Ishikawa (cell line): ENCODE measurements around the gene COL4A2.

Experiments used
- CEBPB ChIP-seq: IDR thresholded peaks from 2 replicates; pipeline ENCODE4 v1.6.1; 2012
- CREB1 ChIP-seq: IDR thresholded peaks from 2 replicates; pipeline ENCODE4 v1.6.1; 2012; ENCODE audit warnings: low read depth
- EGR1 ChIP-seq: IDR thresholded peaks from 2 replicates; pipeline ENCODE4 v1.6.1; 2012
- EP300 ChIP-seq: IDR thresholded peaks from 2 replicates; pipeline ENCODE4 v1.6.1; 2012; ENCODE audit warnings: borderline replicate concordance
- FOXM1 ChIP-seq: IDR thresholded peaks from 2 replicates; pipeline ENCODE4 v1.6.1; 2012; ENCODE audit warnings: low read depth, borderline replicate concordance
- NFIC ChIP-seq: IDR thresholded peaks from 2 replicates; pipeline ENCODE4 v1.6.1; 2012
- RAD21 ChIP-seq: IDR thresholded peaks from 2 replicates; pipeline ENCODE4 v1.6.1; 2012; ENCODE audit warnings: low read depth
- TAF1 ChIP-seq: IDR thresholded peaks from 2 replicates; pipeline ENCODE4 v1.6.1; 2012; ENCODE audit warnings: low read depth, mild to moderate bottlenecking
- TCF12 ChIP-seq: IDR thresholded peaks from 2 replicates; pipeline ENCODE4 v1.6.1; 2012; ENCODE audit warnings: low read depth
- TEAD4 ChIP-seq: IDR thresholded peaks from 2 replicates; pipeline ENCODE4 v1.6.1; 2012
- YY1 ChIP-seq: IDR thresholded peaks from 2 replicates; pipeline ENCODE4 v1.6.1; 2012; ENCODE audit warnings: low read depth
- ZBTB7A ChIP-seq: IDR thresholded peaks from 2 replicates; pipeline ENCODE4 v1.6.1; 2012; ENCODE audit warnings: low read depth
- TF ChIP-seq, protein P1 (sequence below): IDR thresholded peaks from 2 replicates; pipeline ENCODE4 v1.6.1; 2012
- TF ChIP-seq, protein P2 (sequence below): IDR thresholded peaks from 2 replicates; pipeline ENCODE4 v1.6.1; 2012
- TF ChIP-seq, protein P3 (sequence below): IDR thresholded peaks from 2 replicates; pipeline ENCODE4 v1.6.1; 2012; ENCODE audit warnings: low read depth, mild to moderate bottlenecking

The COL4A2 gene

DNA sequence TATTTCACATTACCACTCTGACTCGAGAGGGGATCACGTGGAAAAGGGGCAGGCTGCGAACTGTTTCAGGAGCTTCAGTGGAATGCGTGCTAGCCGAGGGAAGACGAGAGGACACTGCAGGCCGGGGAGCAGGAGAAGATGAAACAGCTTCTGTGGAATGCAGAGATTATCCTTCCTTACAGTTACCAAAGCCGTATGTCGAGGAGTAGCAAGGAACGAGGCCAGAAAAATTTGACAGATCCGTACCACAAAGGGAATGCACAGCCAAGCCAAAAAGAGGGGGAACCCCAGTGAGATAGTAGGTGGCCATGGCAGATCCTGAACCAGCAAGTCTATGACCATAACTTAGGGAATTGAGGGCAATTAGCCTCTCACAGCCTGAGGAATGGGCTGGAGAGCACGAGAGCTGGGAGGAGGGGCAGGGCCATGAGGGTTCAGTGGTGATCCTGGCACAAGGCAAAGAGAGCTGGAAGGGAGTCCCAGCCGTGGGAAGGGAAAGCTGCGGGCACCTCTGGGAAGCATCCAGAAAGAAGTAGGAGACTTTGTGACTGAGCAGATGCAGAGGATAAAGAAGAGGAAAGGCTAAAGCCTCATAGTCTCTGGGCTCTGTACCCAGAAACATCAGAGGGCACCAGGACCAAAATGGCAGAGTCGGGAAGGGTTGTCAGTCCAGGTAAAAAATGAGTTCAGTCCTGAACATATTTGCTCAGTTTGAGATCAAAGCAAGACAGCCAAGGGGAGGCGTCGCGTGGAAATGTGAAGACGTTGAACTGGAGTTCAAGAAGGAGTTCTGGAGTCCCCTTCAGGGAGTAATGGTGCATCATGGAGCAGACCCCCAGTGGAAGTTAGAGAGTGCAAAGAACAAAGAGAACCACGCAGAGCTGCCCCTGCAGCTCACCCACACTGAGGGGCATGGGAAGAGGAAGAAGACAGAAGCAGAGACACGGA, 5.2 kb upstream of the COL4A2 start:
- no peak for TF ChIP-seq YY1
- no peak for TF ChIP-seq CEBPB
- TF ChIP-seq EGR1, result no peak

DNA sequence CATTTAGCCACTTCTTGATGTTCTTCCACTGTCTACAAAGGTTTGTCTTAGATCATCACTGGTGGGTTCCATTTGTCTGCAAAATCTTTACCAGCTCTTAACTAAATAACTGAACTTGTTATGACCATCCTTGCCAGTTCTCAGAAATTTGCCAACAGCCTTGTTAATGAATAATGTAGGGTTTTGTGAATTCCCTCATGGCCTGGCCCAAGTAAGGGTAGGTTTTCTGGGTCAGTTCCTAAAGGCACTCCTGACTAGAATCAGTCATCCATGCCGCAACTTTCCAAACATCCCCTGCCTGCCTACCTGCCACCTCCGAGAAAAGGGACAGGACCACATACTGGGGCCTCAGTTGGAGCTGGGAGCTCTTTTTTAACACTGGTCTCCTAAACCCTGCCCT, 4.1 kb upstream of the COL4A2 start:
- TF ChIP-seq CREB1 (no peak), RAD21 (no peak), TCF12 (no peak), TEAD4 (no peak), ZBTB7A (no peak), NFIC (no peak), YY1 (no peak)
- TF ChIP-seq, protein P1, sequence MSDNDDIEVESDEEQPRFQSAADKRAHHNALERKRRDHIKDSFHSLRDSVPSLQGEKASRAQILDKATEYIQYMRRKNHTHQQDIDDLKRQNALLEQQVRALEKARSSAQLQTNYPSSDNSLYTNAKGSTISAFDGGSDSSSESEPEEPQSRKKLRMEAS, result no peak
- TF ChIP-seq, protein P2, sequence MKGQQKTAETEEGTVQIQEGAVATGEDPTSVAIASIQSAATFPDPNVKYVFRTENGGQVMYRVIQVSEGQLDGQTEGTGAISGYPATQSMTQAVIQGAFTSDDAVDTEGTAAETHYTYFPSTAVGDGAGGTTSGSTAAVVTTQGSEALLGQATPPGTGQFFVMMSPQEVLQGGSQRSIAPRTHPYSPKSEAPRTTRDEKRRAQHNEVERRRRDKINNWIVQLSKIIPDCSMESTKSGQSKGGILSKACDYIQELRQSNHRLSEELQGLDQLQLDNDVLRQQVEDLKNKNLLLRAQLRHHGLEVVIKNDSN, result no peak

DNA sequence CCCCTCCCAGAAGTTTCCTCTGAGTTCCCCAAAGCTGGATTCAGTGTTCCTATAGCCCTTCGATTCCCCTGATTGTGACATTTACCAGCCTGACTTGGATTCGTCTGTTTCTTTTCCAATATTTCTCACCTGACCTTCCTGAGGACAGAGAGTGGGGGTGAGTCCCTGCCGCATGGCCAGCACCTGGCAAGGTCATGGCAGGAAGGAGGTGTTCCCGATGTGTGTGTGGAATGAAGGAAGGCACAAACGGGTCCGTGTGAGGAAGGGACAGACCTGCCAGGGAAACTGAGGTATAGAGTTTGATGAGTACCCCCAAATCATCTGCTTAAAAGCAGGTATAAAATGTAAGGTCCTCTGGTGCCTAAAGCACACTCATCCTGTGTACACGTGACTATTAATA, 3.4 kb upstream of the COL4A2 start:
- TF ChIP-seq, protein P1, result no peak

DNA sequence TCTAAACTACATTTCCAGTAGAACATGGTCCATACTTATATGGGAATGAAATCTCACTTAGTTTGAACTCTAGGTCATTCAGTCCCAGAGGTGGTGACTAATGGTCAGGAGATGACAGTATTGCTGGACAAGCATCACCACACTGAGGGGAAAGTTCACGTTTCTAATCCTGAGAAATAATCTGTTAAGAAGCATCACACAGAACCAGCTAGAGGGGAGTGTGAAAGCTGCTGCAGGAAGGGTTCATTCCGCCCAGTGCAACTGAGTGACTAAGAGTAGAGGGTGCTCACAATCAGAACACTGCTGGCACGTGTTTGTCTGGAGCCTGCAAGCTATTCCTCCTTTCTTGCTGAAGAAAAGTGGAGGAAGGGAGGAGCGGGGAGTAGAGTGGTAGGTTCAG, 2.8 kb upstream of the COL4A2 start:
- TF ChIP-seq ZBTB7A, result no peak
- TF ChIP-seq, protein P1, result no peak
- TF ChIP-seq EGR1, result no peak
- TF ChIP-seq, protein P3, sequence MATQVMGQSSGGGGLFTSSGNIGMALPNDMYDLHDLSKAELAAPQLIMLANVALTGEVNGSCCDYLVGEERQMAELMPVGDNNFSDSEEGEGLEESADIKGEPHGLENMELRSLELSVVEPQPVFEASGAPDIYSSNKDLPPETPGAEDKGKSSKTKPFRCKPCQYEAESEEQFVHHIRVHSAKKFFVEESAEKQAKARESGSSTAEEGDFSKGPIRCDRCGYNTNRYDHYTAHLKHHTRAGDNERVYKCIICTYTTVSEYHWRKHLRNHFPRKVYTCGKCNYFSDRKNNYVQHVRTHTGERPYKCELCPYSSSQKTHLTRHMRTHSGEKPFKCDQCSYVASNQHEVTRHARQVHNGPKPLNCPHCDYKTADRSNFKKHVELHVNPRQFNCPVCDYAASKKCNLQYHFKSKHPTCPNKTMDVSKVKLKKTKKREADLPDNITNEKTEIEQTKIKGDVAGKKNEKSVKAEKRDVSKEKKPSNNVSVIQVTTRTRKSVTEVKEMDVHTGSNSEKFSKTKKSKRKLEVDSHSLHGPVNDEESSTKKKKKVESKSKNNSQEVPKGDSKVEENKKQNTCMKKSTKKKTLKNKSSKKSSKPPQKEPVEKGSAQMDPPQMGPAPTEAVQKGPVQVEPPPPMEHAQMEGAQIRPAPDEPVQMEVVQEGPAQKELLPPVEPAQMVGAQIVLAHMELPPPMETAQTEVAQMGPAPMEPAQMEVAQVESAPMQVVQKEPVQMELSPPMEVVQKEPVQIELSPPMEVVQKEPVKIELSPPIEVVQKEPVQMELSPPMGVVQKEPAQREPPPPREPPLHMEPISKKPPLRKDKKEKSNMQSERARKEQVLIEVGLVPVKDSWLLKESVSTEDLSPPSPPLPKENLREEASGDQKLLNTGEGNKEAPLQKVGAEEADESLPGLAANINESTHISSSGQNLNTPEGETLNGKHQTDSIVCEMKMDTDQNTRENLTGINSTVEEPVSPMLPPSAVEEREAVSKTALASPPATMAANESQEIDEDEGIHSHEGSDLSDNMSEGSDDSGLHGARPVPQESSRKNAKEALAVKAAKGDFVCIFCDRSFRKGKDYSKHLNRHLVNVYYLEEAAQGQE, result no peak
- no peak for TF ChIP-seq YY1
- TF ChIP-seq NFIC, result no peak
- no peak for TF ChIP-seq TAF1
- no peak for TF ChIP-seq EP300
- no peak for TF ChIP-seq CEBPB
- TF ChIP-seq TCF12, result no peak
- TF ChIP-seq, protein P2, result no peak
- TF ChIP-seq CREB1, result no peak
- no peak for TF ChIP-seq RAD21
- no peak for TF ChIP-seq FOXM1

DNA sequence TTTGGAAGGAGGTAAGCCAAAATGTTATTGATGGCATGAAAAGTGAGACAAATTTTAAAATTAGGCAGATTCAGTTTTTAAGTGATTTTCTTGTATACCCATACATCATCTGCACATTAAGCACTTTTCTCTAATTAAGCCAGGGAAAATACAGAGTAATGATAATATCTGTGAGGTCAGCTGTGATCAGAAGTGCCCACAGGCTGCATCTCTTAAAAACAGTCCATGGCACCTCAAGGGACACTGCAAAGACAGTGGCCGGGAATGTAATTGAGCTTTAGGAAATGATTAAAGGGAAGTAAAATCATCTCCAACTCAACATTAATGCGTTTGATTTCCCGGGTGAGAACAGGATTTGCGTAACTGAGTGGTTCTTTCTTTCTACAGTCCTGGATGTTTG, 2.1 kb upstream of the COL4A2 start:
- TF ChIP-seq FOXM1, result no peak
- TF ChIP-seq, protein P2, result no peak
- no peak for TF ChIP-seq CEBPB
- TF ChIP-seq, protein P1, result no peak
- no peak for TF ChIP-seq EP300
- no peak for TF ChIP-seq TCF12

DNA sequence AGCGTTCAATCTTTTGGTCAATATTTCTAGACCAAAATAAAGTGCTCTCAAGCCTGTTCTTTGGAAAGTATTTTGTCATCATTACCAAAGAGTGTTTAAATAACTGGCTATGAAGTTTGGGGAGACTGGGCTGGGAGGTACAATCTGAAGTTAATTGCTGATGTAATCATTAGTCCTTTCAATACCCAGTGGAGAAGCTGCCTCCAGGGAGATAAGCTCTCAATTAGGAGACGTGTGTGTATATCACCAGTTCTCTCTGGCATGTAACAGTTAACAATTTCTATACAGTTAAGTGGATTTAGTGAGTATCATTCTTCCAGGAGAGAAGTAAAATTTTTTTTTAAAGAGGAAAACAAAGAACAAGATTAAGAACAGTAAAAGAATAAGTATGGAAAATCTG, 1.5 kb upstream of the COL4A2 start:
- no peak for TF ChIP-seq EP300
- TF ChIP-seq TEAD4, result no peak
- TF ChIP-seq, protein P2, result no peak
- no peak for TF ChIP-seq NFIC
- no peak for TF ChIP-seq YY1
- TF ChIP-seq TAF1, result no peak
- no peak for TF ChIP-seq ZBTB7A
- TF ChIP-seq, protein P3, result no peak
- no peak for TF ChIP-seq RAD21
- no peak for TF ChIP-seq EGR1
- TF ChIP-seq FOXM1, result no peak
- TF ChIP-seq CEBPB, result no peak
- TF ChIP-seq TCF12, result no peak
- TF ChIP-seq CREB1, result no peak
- TF ChIP-seq, protein P1, result no peak
